ENCODE results near the gene RYR1.

DNA sequence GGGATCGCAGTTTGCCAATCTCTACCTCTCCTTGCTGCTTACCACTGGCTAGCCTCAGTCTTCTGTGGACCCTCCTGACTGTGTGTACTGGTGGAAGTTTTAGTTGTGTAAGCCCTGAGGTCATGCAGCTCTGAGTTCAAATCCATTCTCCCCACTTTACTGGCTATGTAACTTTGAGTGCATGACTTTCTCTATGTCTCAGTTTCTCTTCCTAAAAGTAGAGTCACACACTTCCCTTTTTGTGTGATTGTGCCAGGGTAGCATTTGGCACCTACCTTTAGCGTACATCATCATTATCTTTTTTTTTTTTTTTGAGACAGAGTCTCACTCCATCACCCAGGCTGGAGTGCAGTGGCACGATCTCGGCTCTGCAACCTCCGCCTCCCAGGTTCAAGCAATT is 113.9 kb downstream of the RYR1 start:
- TF ChIP-seq MYC (IDR thresholded peaks at IDR 0.05; ENCODE audit: insufficient read depth, insufficient read length, insufficient replicate concordance, low read length, severe bottlenecking): no peak
- no peak for TF ChIP-seq SMAD1 (IDR thresholded peaks at IDR 0.05; ENCODE audit: low read depth, partially characterized antibody)
- TF ChIP-seq, protein P1, sequence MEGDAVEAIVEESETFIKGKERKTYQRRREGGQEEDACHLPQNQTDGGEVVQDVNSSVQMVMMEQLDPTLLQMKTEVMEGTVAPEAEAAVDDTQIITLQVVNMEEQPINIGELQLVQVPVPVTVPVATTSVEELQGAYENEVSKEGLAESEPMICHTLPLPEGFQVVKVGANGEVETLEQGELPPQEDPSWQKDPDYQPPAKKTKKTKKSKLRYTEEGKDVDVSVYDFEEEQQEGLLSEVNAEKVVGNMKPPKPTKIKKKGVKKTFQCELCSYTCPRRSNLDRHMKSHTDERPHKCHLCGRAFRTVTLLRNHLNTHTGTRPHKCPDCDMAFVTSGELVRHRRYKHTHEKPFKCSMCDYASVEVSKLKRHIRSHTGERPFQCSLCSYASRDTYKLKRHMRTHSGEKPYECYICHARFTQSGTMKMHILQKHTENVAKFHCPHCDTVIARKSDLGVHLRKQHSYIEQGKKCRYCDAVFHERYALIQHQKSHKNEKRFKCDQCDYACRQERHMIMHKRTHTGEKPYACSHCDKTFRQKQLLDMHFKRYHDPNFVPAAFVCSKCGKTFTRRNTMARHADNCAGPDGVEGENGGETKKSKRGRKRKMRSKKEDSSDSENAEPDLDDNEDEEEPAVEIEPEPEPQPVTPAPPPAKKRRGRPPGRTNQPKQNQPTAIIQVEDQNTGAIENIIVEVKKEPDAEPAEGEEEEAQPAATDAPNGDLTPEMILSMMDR (IDR thresholded peaks at IDR 0.05 in 2 of 3, conservative IDR thresholded peaks at IDR 0.05 in 1 of 3; ENCODE audit: control insufficient read depth in 2 of 3, extremely low read depth in 1 of 3, insufficient read depth in 1 of 3, low read depth in 3 of 3, low read length in 3 of 3): peak in 1 of 3 experiments; percentile 11; a peak in 1 of 6 replicates
- no peak for TF ChIP-seq POLR2AphosphoS2 (IDR thresholded peaks at IDR 0.05; ENCODE audit: low read depth, low read length)
- no peak for TF ChIP-seq CEBPB (IDR thresholded peaks at IDR 0.05; ENCODE audit: borderline replicate concordance in 1 of 2, low read depth in 2 of 2, low read length in 2 of 2)
